Calu3 (cell line): Measurements from ENCODE around the gene ZDHHC5. TPM values are rescaled to one million over a fixed set of nuclear protein-coding genes. Genes with fewer than 3 reads are reported as not detected.

ENCODE experiments used
- BruUV-seq: library from RNA; stranded (reverse); fragments of 400-500 nt; replicated peaks from 2 replicates; lab custom pipeline; 2021; lab: Mats Ljungman, UMichigan
- CTCF ChIA-PET: fragments of 300-600 bp; sonication (Branson Sonifier 250); formaldehyde crosslinking; loops from one replicate; lab custom pipeline; 2022; ENCODE audit warnings: antibody characterized with exemption; lab: Charles Lee
- DNase-seq: peaks from one replicate; pipeline ENCODE4 v3.0.0; 2022
- H3K27ac Mint-ChIP-seq: one replicate; pipeline ENCODE4 v1.8.0; 2022; ENCODE audit warnings: mixed read lengths; ENCODE audit not compliant: unreplicated experiment
- H3K27me3 Mint-ChIP-seq: one replicate; pipeline ENCODE4 v1.8.0; 2022; ENCODE audit warnings: mixed read lengths; ENCODE audit not compliant: unreplicated experiment
- H3K36me3 Mint-ChIP-seq: one replicate; pipeline ENCODE4 v1.8.0; 2022; ENCODE audit warnings: mild to moderate bottlenecking, moderate library complexity, mixed read lengths; ENCODE audit not compliant: insufficient read depth, unreplicated experiment
- H3K4me1 Mint-ChIP-seq: one replicate; pipeline ENCODE4 v1.8.0; 2022; ENCODE audit warnings: mild to moderate bottlenecking, low read depth, mixed read lengths; ENCODE audit not compliant: unreplicated experiment
- H3K4me3 Mint-ChIP-seq: one replicate; pipeline ENCODE4 v1.8.0; 2022; ENCODE audit warnings: mild to moderate bottlenecking, low read depth, moderate library complexity, mixed read lengths; ENCODE audit not compliant: unreplicated experiment
- H3K9me3 Mint-ChIP-seq: one replicate; pipeline ENCODE4 v1.8.0; 2022; ENCODE audit warnings: low read depth, mixed read lengths; ENCODE audit not compliant: unreplicated experiment
- intact Hi-C: fragments of 100-400 bp; cut with micrococcal nuclease; formaldehyde crosslinking; loops from one replicate; pipeline ENCODE4 v1.10.0; 2022; ENCODE audit not compliant: unreplicated experiment
- total RNA-seq: library from RNA; stranded (reverse); gene quantifications from 2 replicates; pipeline ENCODE4 v1.2.3, GENCODE V29; 2022
- TF ChIP-seq, protein P1 (sequence below): fragments of 200-600 bp; IDR thresholded peaks from one replicate; pipeline ENCODE4 v1.8.0; 2022; ENCODE audit warnings: antibody characterized with exemption; ENCODE audit not compliant: unreplicated experiment

ZDHHC5 gene
- total RNA-seq, 1 experiment from 2014 or later = 85.9 TPM

DNA sequence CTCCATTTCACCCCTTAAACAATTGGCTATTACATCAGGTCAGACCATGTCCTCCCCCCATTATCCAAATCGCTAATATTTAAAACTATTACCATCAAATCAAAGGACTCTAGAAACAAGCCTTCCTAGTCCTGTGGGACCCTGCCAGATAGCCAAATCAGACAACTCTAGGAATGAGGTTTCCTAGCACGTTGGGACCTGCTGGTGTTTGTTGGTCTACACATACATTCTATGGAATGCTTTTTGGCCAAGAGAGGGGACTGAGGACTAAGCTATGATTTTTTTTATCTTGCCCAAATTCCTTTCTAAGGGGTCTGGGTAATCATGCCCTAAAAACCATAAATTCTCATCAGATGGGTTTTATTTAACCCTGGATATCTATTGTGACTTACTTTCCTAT is 59.3 kb downstream of the ZDHHC5 start:
- TF ChIP-seq, protein P1, sequence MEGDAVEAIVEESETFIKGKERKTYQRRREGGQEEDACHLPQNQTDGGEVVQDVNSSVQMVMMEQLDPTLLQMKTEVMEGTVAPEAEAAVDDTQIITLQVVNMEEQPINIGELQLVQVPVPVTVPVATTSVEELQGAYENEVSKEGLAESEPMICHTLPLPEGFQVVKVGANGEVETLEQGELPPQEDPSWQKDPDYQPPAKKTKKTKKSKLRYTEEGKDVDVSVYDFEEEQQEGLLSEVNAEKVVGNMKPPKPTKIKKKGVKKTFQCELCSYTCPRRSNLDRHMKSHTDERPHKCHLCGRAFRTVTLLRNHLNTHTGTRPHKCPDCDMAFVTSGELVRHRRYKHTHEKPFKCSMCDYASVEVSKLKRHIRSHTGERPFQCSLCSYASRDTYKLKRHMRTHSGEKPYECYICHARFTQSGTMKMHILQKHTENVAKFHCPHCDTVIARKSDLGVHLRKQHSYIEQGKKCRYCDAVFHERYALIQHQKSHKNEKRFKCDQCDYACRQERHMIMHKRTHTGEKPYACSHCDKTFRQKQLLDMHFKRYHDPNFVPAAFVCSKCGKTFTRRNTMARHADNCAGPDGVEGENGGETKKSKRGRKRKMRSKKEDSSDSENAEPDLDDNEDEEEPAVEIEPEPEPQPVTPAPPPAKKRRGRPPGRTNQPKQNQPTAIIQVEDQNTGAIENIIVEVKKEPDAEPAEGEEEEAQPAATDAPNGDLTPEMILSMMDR = no peak
- BruUV-seq = no TSS peak
- Mint-ChIP-seq H3K36me3 (peaks cover 18% of the 10 kb centered on the region), H3K27me3 (no peaks in the 10 kb centered on the region), H3K4me3 (no peak overlapping the region), H3K27ac (no peak overlapping the region), H3K4me1 (peaks cover 9% of the 10 kb centered on the region), H3K9me3 (no peaks in the 10 kb centered on the region)
- no peak for DNase-seq
- CTCF ChIA-PET = no interaction called here
- intact Hi-C loops = no loop called here

DNA sequence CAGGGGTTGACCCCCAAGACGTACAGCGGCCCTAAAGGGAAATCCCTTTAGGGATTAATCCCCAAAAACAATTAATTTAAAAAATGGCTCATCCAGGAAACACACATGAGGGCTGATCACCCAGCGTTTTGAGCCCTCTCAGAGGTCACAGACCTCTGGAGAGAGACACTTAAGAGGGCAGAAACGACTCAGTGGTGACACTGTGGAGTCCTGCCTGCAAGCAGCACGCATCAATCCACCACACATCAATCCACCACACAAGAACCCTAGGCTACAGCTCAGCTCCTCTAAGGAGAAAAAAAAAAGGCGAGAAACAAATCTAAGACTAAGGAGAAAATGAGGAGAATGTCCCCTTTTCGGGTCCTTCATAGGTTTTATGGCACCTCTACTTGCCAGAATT is 60.9 kb downstream of the ZDHHC5 start:
- no peak for DNase-seq
- H3K9me3 Mint-ChIP-seq = no peaks in the 10 kb centered on the region
- no peak overlapping the region for H3K4me3 Mint-ChIP-seq
- no TSS peak for BruUV-seq
- intact Hi-C loops = no loop called here
- CTCF ChIA-PET = no interaction called here
- TF ChIP-seq, protein P1 = no peak
- peaks cover 11% of the 10 kb centered on the region for H3K36me3 Mint-ChIP-seq
- no peaks in the 10 kb centered on the region for H3K27me3 Mint-ChIP-seq
- peaks cover 14% of the 10 kb centered on the region for H3K4me1 Mint-ChIP-seq
- H3K27ac Mint-ChIP-seq = no peak overlapping the region

DNA sequence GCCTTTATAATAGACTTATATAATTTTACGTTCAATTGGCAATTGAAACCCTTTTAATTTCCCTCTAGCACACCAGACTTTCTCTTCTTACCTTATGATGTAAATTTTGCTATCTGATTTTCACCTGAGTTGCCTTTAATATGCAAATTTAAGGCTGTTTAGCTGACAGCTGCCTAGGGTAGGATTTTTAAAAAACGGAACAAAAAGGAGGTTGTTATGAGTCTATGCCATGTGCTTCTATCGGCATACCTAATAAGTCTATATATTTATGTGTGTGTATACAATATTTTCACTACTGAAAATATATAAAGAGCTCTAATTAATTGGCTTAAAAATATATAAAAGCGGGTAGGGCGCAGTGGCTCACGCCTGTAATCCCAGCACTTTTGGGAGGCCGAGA is 61.6 kb downstream of the ZDHHC5 start:
- no peak for DNase-seq
- peaks cover 14% of the 10 kb centered on the region for H3K4me1 Mint-ChIP-seq
- H3K36me3 Mint-ChIP-seq = peaks cover 16% of the 10 kb centered on the region

DNA sequence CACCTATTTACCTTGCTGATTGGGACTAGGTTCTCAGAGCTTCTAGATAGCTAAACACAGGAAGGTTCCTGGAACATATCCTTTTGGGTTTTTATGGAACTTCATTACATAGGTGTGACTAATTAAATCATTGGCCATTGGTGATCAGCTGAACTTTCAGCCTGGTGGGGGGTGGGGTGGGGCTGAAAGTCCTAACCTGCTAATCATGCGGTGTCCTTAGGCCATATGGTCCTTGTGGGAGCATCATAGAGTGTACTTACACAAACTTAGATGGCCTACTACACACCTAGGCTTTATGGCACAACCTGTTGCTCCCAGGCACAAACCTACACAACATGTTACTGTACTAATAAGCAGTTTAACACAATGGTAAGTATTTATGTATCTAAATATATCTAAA is 64.7 kb downstream of the ZDHHC5 start:
- TF ChIP-seq, protein P1 = no peak
- H3K27ac Mint-ChIP-seq = no peak overlapping the region
- BruUV-seq = no TSS peak
- H3K4me1 Mint-ChIP-seq = peaks cover 26% of the 10 kb centered on the region
- no peaks in the 10 kb centered on the region for H3K27me3 Mint-ChIP-seq
- CTCF ChIA-PET = interaction anchor here (0.6 kb wide), 1 partner anchor 14 kb away, joined by 3 read pairs; no protein-coding TSS in a partner anchor
- peaks cover 28% of the 10 kb centered on the region for H3K36me3 Mint-ChIP-seq
- DNase-seq = no peak
- no peak overlapping the region for H3K4me3 Mint-ChIP-seq
- intact Hi-C loops = no loop called here
- H3K9me3 Mint-ChIP-seq = no peaks in the 10 kb centered on the region

More for the DNA sequence above, 61.6 kb downstream of the ZDHHC5 start:
- CTCF ChIA-PET = interaction anchor here (0.6 kb wide), 1 partner anchor 20 kb away, joined by 6 read pairs; no protein-coding TSS in a partner anchor
- Mint-ChIP-seq H3K9me3 (no peaks in the 10 kb centered on the region), H3K27me3 (no peaks in the 10 kb centered on the region), H3K4me3 (no peak overlapping the region), H3K27ac (no peak overlapping the region)
- no TSS peak for BruUV-seq
- intact Hi-C loops = no loop called here
- TF ChIP-seq, protein P1 = no peak
